NT2/D1 (cell line): ENCODE data around the gene NTM.

ENCODE experiments used
- SUZ12 ChIP-seq: IDR thresholded peaks from 2 replicates; pipeline ENCODE4 v1.6.1; 2011; ENCODE audit not compliant: insufficient read length, insufficient read depth; ENCODE audit errors: extremely low read depth
- YY1 ChIP-seq: IDR thresholded peaks from 2 replicates; pipeline ENCODE4 v1.6.1; 2011; ENCODE audit not compliant: insufficient read length, insufficient read depth

DNA sequence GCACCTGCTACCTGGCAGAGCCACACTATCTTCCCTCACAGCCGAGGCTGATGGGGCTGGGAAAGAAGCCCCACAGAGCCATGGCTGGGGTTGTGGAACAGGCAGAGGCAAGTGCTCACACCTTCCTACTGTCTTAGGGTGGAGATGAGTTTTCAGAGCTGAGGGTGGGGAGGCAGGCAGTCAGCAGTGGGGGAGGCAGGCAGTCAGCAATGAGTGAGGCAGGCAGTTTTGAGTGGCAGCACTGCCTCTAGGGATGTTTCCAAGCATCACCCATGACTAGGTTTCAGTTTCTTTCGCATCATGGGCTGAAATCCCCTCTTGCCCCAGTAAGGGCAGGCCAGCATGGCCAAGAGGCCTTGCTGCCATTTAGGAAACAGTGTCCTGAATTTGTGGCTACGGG is 41.6 kb upstream of the NTM start:
- TF ChIP-seq SUZ12: no peak
- TF ChIP-seq YY1: no peak
